HG03378 (cell line): Measurements from ENCODE around the gene MCF2L.

Source experiments
- ATAC-seq: cut with Tn5 transposase; IDR thresholded peaks from one replicate; pipeline ENCODE4 v1.9.1; 2021; ENCODE audit warnings: mild to moderate bottlenecking, moderate library complexity; ENCODE audit not compliant: unreplicated experiment

Gene MCF2L

GRCh38 chr13:112963641-112964040 is 5.4 kb upstream of the MCF2L start:
- no peak for ATAC-seq

- no peak for ATAC-seq
These were observed 4.0 kb upstream of the MCF2L start for GRCh38 chr13:112964971-112965492.

GRCh38 chr13:112965573-112966115 is 3.4 kb upstream of the MCF2L start:
- ATAC-seq, result no peak

GRCh38 chr13:112966776-112967175 is 2.2 kb upstream of the MCF2L start:
- no peak for ATAC-seq

GRCh38 chr13:112967686-112968379 is 1.2 kb upstream of the MCF2L start:
- ATAC-seq, result no peak

GRCh38 chr13:112968380-112968909 is 569 bp upstream of the MCF2L start:
- no peak for ATAC-seq

- ATAC-seq, result no peak
These were observed 801 bp downstream of the MCF2L start for GRCh38 chr13:112969692-112970338.

- ATAC-seq, result no peak
These were observed 1.7 kb downstream of the MCF2L start for GRCh38 chr13:112970552-112971287.

- ATAC-seq, result no peak
These were observed 2.3 kb downstream of the MCF2L start for GRCh38 chr13:112971288-112971643.

GRCh38 chr13:112972258-112972657 is 3.2 kb downstream of the MCF2L start:
- no peak for ATAC-seq

- no peak for ATAC-seq
These were observed 4.0 kb downstream of the MCF2L start for GRCh38 chr13:112972867-112973576.

GRCh38 chr13:112973577-112973951 is 4.5 kb downstream of the MCF2L start:
- no peak for ATAC-seq

GRCh38 chr13:112974125-112974524 is 5.1 kb downstream of the MCF2L start:
- ATAC-seq, result no peak

GRCh38 chr13:112974671-112975070 is 5.7 kb downstream of the MCF2L start:
- ATAC-seq, result no peak

- ATAC-seq, result no peak
These were observed 6.5 kb downstream of the MCF2L start for GRCh38 chr13:112975401-112975939.

- no peak for ATAC-seq
These were observed 7.5 kb downstream of the MCF2L start for GRCh38 chr13:112976526-112976925.

- no peak for ATAC-seq
These were observed 8.1 kb downstream of the MCF2L start for GRCh38 chr13:112977091-112977490.

- ATAC-seq, result no peak
These were observed 8.5 kb downstream of the MCF2L start for GRCh38 chr13:112977525-112977924.

GRCh38 chr13:112978561-112979405 is 9.8 kb downstream of the MCF2L start:
- ATAC-seq, result no peak
